Measurements from ENCODE around the gene CORIN.

CORIN gene

GRCh38 chr4:47852136-47852535 lies 14.3 kb upstream of the CORIN start:
- no peak for ATAC-seq
- TF ChIP-seq GLIS3 (CRISPR knock-in tag; IDR thresholded peaks at IDR 0.05) (no peak), OSR1 (CRISPR knock-in tag; IDR thresholded peaks at IDR 0.05) (no peak), PPARA (CRISPR knock-in tag; IDR thresholded peaks at IDR 0.05; ENCODE audit: borderline replicate concordance) (no peak), ISL1 (CRISPR knock-in tag; IDR thresholded peaks at IDR 0.05) (no peak), POU6F1 (CRISPR knock-in tag; IDR thresholded peaks at IDR 0.05; ENCODE audit: borderline replicate concordance, low read depth) (no peak), ZNF8 (CRISPR knock-in tag; IDR thresholded peaks at IDR 0.05) (no peak), SNAI2 (CRISPR knock-in tag; IDR thresholded peaks at IDR 0.05) (no peak), ZNF70 (CRISPR knock-in tag; IDR thresholded peaks at IDR 0.05) (no peak), ESRRG (CRISPR knock-in tag; IDR thresholded peaks at IDR 0.05) (no peak), BACH2 (CRISPR knock-in tag; IDR thresholded peaks at IDR 0.05; ENCODE audit: borderline replicate concordance) (no peak), CREB5 (CRISPR knock-in tag; IDR thresholded peaks at IDR 0.05; ENCODE audit: low read depth) (no peak), ARNTL (CRISPR knock-in tag; IDR thresholded peaks at IDR 0.05; ENCODE audit: borderline replicate concordance, low read depth) (no peak), CSRNP3 (CRISPR knock-in tag; IDR thresholded peaks at IDR 0.05) (no peak), TOX (CRISPR knock-in tag; IDR thresholded peaks at IDR 0.05; ENCODE audit: borderline replicate concordance) (no peak), PATZ1 (CRISPR knock-in tag; IDR thresholded peaks at IDR 0.05; ENCODE audit: borderline replicate concordance) (no peak), RARB (CRISPR knock-in tag; IDR thresholded peaks at IDR 0.05) (no peak)

- ATAC-seq = no peak
- TF ChIP-seq RARB (CRISPR knock-in tag; IDR thresholded peaks at IDR 0.05) (no peak), ARNTL (CRISPR knock-in tag; IDR thresholded peaks at IDR 0.05; ENCODE audit: borderline replicate concordance, low read depth) (no peak), ESRRG (CRISPR knock-in tag; IDR thresholded peaks at IDR 0.05) (no peak), ZNF70 (CRISPR knock-in tag; IDR thresholded peaks at IDR 0.05) (no peak), ZFP30 (CRISPR knock-in tag; IDR thresholded peaks at IDR 0.05) (no peak), PPARA (CRISPR knock-in tag; IDR thresholded peaks at IDR 0.05; ENCODE audit: borderline replicate concordance) (no peak), BACH2 (CRISPR knock-in tag; IDR thresholded peaks at IDR 0.05; ENCODE audit: borderline replicate concordance) (no peak), TOX (CRISPR knock-in tag; IDR thresholded peaks at IDR 0.05; ENCODE audit: borderline replicate concordance) (no peak), TCF4 (CRISPR knock-in tag; IDR thresholded peaks at IDR 0.05; ENCODE audit: borderline replicate concordance) (no peak), OSR1 (CRISPR knock-in tag; IDR thresholded peaks at IDR 0.05) (no peak), GLIS3 (CRISPR knock-in tag; IDR thresholded peaks at IDR 0.05) (no peak), POU6F1 (CRISPR knock-in tag; IDR thresholded peaks at IDR 0.05; ENCODE audit: borderline replicate concordance, low read depth) (no peak), ZNF565 (CRISPR knock-in tag; conservative IDR thresholded peaks at IDR 0.05; ENCODE audit: low read depth) (no peak), ZC3H10 (CRISPR knock-in tag; IDR thresholded peaks at IDR 0.05) (no peak), SNAI2 (CRISPR knock-in tag; IDR thresholded peaks at IDR 0.05) (no peak), CSRNP3 (CRISPR knock-in tag; IDR thresholded peaks at IDR 0.05) (no peak), ZNF8 (CRISPR knock-in tag; IDR thresholded peaks at IDR 0.05) (no peak), CSDC2 (CRISPR knock-in tag; IDR thresholded peaks at IDR 0.05) (no peak)
Measured at GRCh38 chr4:47849466-47849865, 11.6 kb upstream of the CORIN start.

Data from SK-N-SH treated with all-trans-retinoic acid at 6 μM for 48 hours (cell line).